Measurements from ENCODE around the gene PIEZO2.

- TF ChIP-seq POLR2AphosphoS5 (IDR thresholded peaks at IDR 0.05; ENCODE audit: low read depth, low read length), result no peak
- no peak for TF ChIP-seq TAF1 (IDR thresholded peaks at IDR 0.05; ENCODE audit: borderline replicate concordance, low read depth, low read length)
Measured at GRCh38 chr18:10723496-10723895, 425.9 kb downstream of the PIEZO2 start.

All from GM12892 (cell line).